HCT116 (cell line): ENCODE data around the gene SH2B2. TPM values are rescaled to one million over a fixed set of nuclear protein-coding genes. Genes with fewer than 3 reads are reported as not detected.
"Not testable (repeated sequence)": the region's sequence is repeated elsewhere in the genome, so short reads cannot be mapped to it uniquely, and the experiment has no call there.

ENCODE experiments used
- ATAC-seq: fragments of 200-7000 bp; cut with Tn5 transposase; 2 replicates; pipeline ENCODE4 v1.9.1; 2020; ENCODE audit warnings: mild to moderate bottlenecking, moderate library complexity
- BruUV-seq: library from RNA; stranded (reverse); fragments of 400-500 nt; replicated peaks from 2 replicates; lab custom pipeline; 2021; lab: Mats Ljungman, UMichigan
- CTCF ChIA-PET: fragments of 300-600 bp; sonication (Branson Sonifier 250); formaldehyde crosslinking; loops from one replicate; lab custom pipeline; 2021; ENCODE audit warnings: antibody characterized with exemption; lab: Charles Lee
- POLR2A ChIA-PET: fragments of 300-600, 350-600 bp; sonication (Branson Sonifier 250); formaldehyde crosslinking; loops from one replicate; lab custom pipeline; 2021; ENCODE audit warnings: antibody characterized with exemption; lab: Charles Lee
- RAD21 ChIA-PET, 2 experiments: fragments of 300-600 bp; sonication (Branson Sonifier 250); formaldehyde crosslinking; loops; one replicate each; lab custom pipeline; 2023; ENCODE audit warnings: low total read pairs in 2 of 2; ENCODE audit not compliant: uncharacterized antibody in 2 of 2, unreplicated experiment in 2 of 2, low non-redundant PET in 1 of 2; lab: Charles Lee
- DNase-seq: peaks from one replicate; pipeline ENCODE4 v3.0.0-alpha.2; 2010; ENCODE audit warnings: low read depth, low spot score
- H2AFZ ChIP-seq: fragments of 200-600 bp; shearing (Covaris generic), sonication (generic); 2 replicates; pipeline ENCODE4 v1.6.1; 2017; ENCODE audit warnings: low read depth, mixed run types, mixed read lengths, antibody characterized with exemption, low read length; ENCODE audit not compliant: poor library complexity, severe bottlenecking
- H3K27ac ChIP-seq: 2 replicates; pipeline ENCODE4 v1.5.1; 2012; ENCODE audit warnings: low read depth, low read length
- H3K27me3 ChIP-seq: fragments of 200-600 bp; sonication (generic); 2 replicates; pipeline ENCODE4 v1.6.1; 2016; ENCODE audit warnings: mixed run types, low read length, mixed read lengths; ENCODE audit not compliant: insufficient read depth
- H3K36me3 ChIP-seq, 2 experiments: fragments of 200-500 bp in 1 of 2; fragments of 200-600 bp in 1 of 2; sonication (Bioruptor generic) in 1 of 2; sonication (generic) in 1 of 2; 2 replicates each; pipeline versions ENCODE4 v1.5.1 to v1.6.1; 2014 to 2016; ENCODE audit warnings: low read length in 2 of 2, inconsistent platforms in 1 of 2, mixed read lengths in 1 of 2, mixed run types in 1 of 2; ENCODE audit not compliant: insufficient read depth in 2 of 2, control insufficient read depth in 1 of 2
- H3K4me1 ChIP-seq, 2 experiments: fragments of 200-600 bp in 1 of 2; sonication (generic) in 1 of 2; 2 replicates each; pipeline versions ENCODE4 v1.5.1 to v1.6.1; 2012 to 2017; ENCODE audit warnings: low read length in 2 of 2, inconsistent platforms in 1 of 2, mild to moderate bottlenecking in 1 of 2, mixed read lengths in 1 of 2, mixed run types in 1 of 2, moderate library complexity in 1 of 2; ENCODE audit not compliant: insufficient read depth in 2 of 2, control insufficient read depth in 1 of 2
- H3K4me2 ChIP-seq: fragments of 200-600 bp; sonication (generic); 2 replicates; pipeline ENCODE4 v1.6.1; 2017; ENCODE audit warnings: mixed run types, low read length, mixed read lengths
- H3K4me3 ChIP-seq, 2 experiments: fragments of 200-600 bp in 1 of 2; sonication (generic) in 1 of 2; replicated peaks in 1 of 2; 2 replicates each; pipeline ENCODE4 v1.5.1; 2011 to 2016; ENCODE audit warnings: low read length in 2 of 2, control low read depth in 1 of 2, low read depth in 1 of 2, mild to moderate bottlenecking in 1 of 2, mixed read lengths in 1 of 2, mixed run types in 1 of 2
- H3K79me2 ChIP-seq: fragments of 200-600 bp; sonication (generic); 2 replicates; pipeline ENCODE4 v1.6.1; 2017; ENCODE audit warnings: mild to moderate bottlenecking, mixed run types, low read length, moderate library complexity, mixed read lengths; ENCODE audit not compliant: insufficient read depth
- H3K9ac ChIP-seq: fragments of 200-600 bp; sonication (generic); 2 replicates; pipeline ENCODE4 v1.6.1; 2016; ENCODE audit warnings: low read length, mixed read lengths
- H3K9me2 ChIP-seq: fragments of 200-600 bp; sonication (generic), shearing (Covaris generic); 2 replicates; pipeline ENCODE4 v1.6.1; 2017; ENCODE audit warnings: mixed run types, mild to moderate bottlenecking, moderate library complexity; ENCODE audit not compliant: insufficient read depth
- H3K9me3 ChIP-seq, 2 experiments: fragments of 200-500 bp in 1 of 2; fragments of 200-600 bp in 1 of 2; sonication (Bioruptor generic) in 1 of 2; sonication (generic) in 1 of 2; 2 replicates each; pipeline ENCODE4 v1.6.1; 2014 to 2017; ENCODE audit warnings: low read length in 2 of 2, mixed read lengths in 2 of 2, inconsistent platforms in 1 of 2, low read depth in 1 of 2, mild to moderate bottlenecking in 1 of 2, mixed run types in 1 of 2, moderate library complexity in 1 of 2; ENCODE audit not compliant: control insufficient read depth in 1 of 2, insufficient read depth in 1 of 2
- H4K20me1 ChIP-seq: fragments of 200-600 bp; sonication (generic), shearing (Covaris generic); 2 replicates; pipeline ENCODE4 v1.6.1; 2017; ENCODE audit warnings: mixed run types, mild to moderate bottlenecking, moderate library complexity; ENCODE audit not compliant: insufficient read depth
- EGR1 ChIP-seq: IDR thresholded peaks from 2 replicates; pipeline ENCODE4 v1.6.1; 2012; ENCODE audit warnings: low read depth
- ELF1 ChIP-seq: IDR thresholded peaks from 2 replicates; pipeline ENCODE4 v1.6.1; 2012; ENCODE audit warnings: low read depth, borderline replicate concordance
- MAX ChIP-seq: IDR thresholded peaks from 2 replicates; pipeline ENCODE4 v1.6.1; 2012
- POLR2A ChIP-seq: IDR thresholded peaks from 2 replicates; pipeline ENCODE4 v1.7.0; 2011; ENCODE audit warnings: borderline replicate concordance; ENCODE audit not compliant: insufficient read depth, insufficient read length; ENCODE audit errors: extremely low read depth
- POLR2AphosphoS5 ChIP-seq: IDR thresholded peaks from 2 replicates; pipeline ENCODE4 v1.6.1; 2011; ENCODE audit warnings: mild to moderate bottlenecking, low read depth, low read length, moderate library complexity
- SP1 ChIP-seq: IDR thresholded peaks from 2 replicates; pipeline ENCODE4 v1.6.1; 2012; ENCODE audit warnings: low read depth
- YY1 ChIP-seq: IDR thresholded peaks from 2 replicates; pipeline ENCODE4 v1.6.1; 2011; ENCODE audit warnings: low read length, low read depth, moderate library complexity, mild to moderate bottlenecking; ENCODE audit not compliant: insufficient replicate concordance; ENCODE audit errors: extremely low read depth
- ZFX ChIP-seq: fragments of 450-650 bp; IDR thresholded peaks from 2 replicates; pipeline ENCODE4 v1.6.1; 2017
- intact Hi-C: fragments of 100-400 bp; cut with micrococcal nuclease; formaldehyde crosslinking; loops from 2 replicates; pipeline ENCODE4 v1.10.0; 2022
- total RNA-seq: library from RNA; stranded (reverse); gene quantifications from one replicate; pipeline ENCODE4 v1.2.1, GENCODE V29; 2021; ENCODE audit not compliant: unreplicated experiment

SH2B2 gene
- total RNA-seq, 1 experiment from 2014 or later, result 11.8 TPM

GRCh38 chr7:102363549-102364393 is 77.1 kb downstream of the SH2B2 start:
- H3K27ac ChIP-seq, result peak overlapping the region; percentile 67
- ATAC-seq, result peak; percentile 96
- CTCF ChIA-PET, result interaction anchor here (0.8 kb wide), 1 partner anchor 30 kb away, joined by 6 read pairs; no protein-coding TSS in a partner anchor

GRCh38 chr7:102364394-102364886 is 77.8 kb downstream of the SH2B2 start:
- H3K9me2 ChIP-seq, H4K20me1 ChIP-seq, DNase-seq, H2AFZ ChIP-seq, ATAC-seq, H3K36me3 ChIP-seq, RAD21 ChIA-PET, H3K4me1 ChIP-seq, POLR2A ChIA-PET, intact Hi-C loops, H3K27me3 ChIP-seq, H3K9me3 ChIP-seq, CTCF ChIA-PET: not testable (repeated sequence)
- peak overlapping the region; percentile 79 for H3K9ac ChIP-seq
- H3K4me2 ChIP-seq, result peak overlapping the region; percentile 61
- H3K27ac ChIP-seq, result peak overlapping the region; percentile 67
- H3K79me2 ChIP-seq, result peaks cover 30% of the 10 kb centered on the region
- BruUV-seq, result TSS peak; percentile 42
- peak overlapping the region; percentile 60 to 71 for H3K4me3 ChIP-seq

More at GRCh38 chr7:102363549-102364393, 77.1 kb downstream of the SH2B2 start:
- H3K27me3 ChIP-seq, H3K36me3 ChIP-seq, intact Hi-C loops, H3K9me3 ChIP-seq, H2AFZ ChIP-seq, H4K20me1 ChIP-seq, H3K4me1 ChIP-seq, H3K9me2 ChIP-seq, RAD21 ChIA-PET, BruUV-seq: not testable (repeated sequence)
- POLR2A ChIA-PET, result interaction anchor here (0.6 kb wide), 1 partner anchor 17 kb away, joined by 3 read pairs; no protein-coding TSS in a partner anchor
- peak; percentile 72 for TF ChIP-seq ZFX
- peak; percentile 45 for TF ChIP-seq POLR2A
- TF ChIP-seq ELF1, result peak; percentile 61
- TF ChIP-seq EGR1, result peak; percentile 87
- peak; percentile 68 for TF ChIP-seq SP1
- peak; percentile 90 for TF ChIP-seq POLR2AphosphoS5
- peak; percentile 75 for TF ChIP-seq YY1
- peak; percentile 86 for TF ChIP-seq MAX
- Histone ChIP-seq H3K4me3 (peak overlapping the region; percentile 60 to 71), H3K9ac (peak overlapping the region; percentile 79), H3K79me2 (peaks cover 29% of the 10 kb centered on the region), H3K4me2 (peak overlapping the region; percentile 61)
- DNase-seq, result peak; percentile 98

GRCh38 chr7:102365390-102365789 is 78.7 kb downstream of the SH2B2 start:
- intact Hi-C loops, H3K9ac ChIP-seq, H3K4me2 ChIP-seq, H3K9me3 ChIP-seq, CTCF ChIA-PET, RAD21 ChIA-PET, H3K27ac ChIP-seq, BruUV-seq, H3K9me2 ChIP-seq, H4K20me1 ChIP-seq, H2AFZ ChIP-seq, H3K4me1 ChIP-seq, DNase-seq, H3K36me3 ChIP-seq, ATAC-seq, H3K4me3 ChIP-seq, H3K27me3 ChIP-seq: not testable (repeated sequence)
- POLR2A ChIA-PET, result interaction anchor here (0.7 kb wide), 1 partner anchor 82 kb away, joined by 3 read pairs; no protein-coding TSS in a partner anchor
- H3K79me2 ChIP-seq, result peaks cover 38% of the 10 kb centered on the region
